A549 (cell line): ENCODE results near the gene EEF1A1. TPM values are rescaled to one million over a fixed set of nuclear protein-coding genes. Genes with fewer than 3 reads are reported as not detected.
A peak's percentile ranks its signal among the peaks of the same experiment; 100 is the strongest.

Experiments
- ATAC-seq, 2 experiments: fragments of 200-7000 bp in 1 of 2; fragments of >200 bp in 1 of 2; cut with Nextera tagmentation in 1 of 2; cut with Tn5 transposase in 1 of 2; 3 replicates each; pipeline versions ENCODE4 v1.8.0 to v1.9.1; 2018 to 2020; ENCODE audit warnings: mild to moderate bottlenecking in 1 of 2, moderate library complexity in 1 of 2
- CTCF ChIA-PET: fragments of 300-600 bp; sonication (Branson Sonifier 250); formaldehyde crosslinking; extraction: SDS; loops from one replicate; lab custom pipeline; 2021; ENCODE audit warnings: antibody characterized with exemption, inconsistent platforms; lab: Yijun Ruan, JAX
- POLR2A ChIA-PET: fragments of 350-600 bp; formaldehyde crosslinking; extraction: SDS; loops from one replicate; lab custom pipeline; 2021; ENCODE audit warnings: antibody characterized with exemption, inconsistent platforms; lab: Yijun Ruan, JAX
- DNase-seq, 2 experiments: peaks; one replicate each; pipeline versions ENCODE4 v3.0.0 to v3.0.0-alpha.2; 2011 to 2016; ENCODE audit warnings: low read depth in 1 of 2, low spot score in 1 of 2
- FAIRE-seq: peaks from 2 replicates; lab custom pipeline; 2011; peaks lifted over from hg19 to GRCh38; lab: Jason Lieb, UNC
- H3K27ac ChIP-seq, 2 experiments: fragments of >200 bp; sonication (Bioruptor Twin); formaldehyde crosslinking; 3 replicates each; pipeline ENCODE4 v1.5.1; 2016 to 2017
- H3K4me1 ChIP-seq: fragments of >200 bp; sonication (Bioruptor Twin); formaldehyde crosslinking; 3 replicates; pipeline ENCODE4 v1.6.1; 2016
- H3K4me2 ChIP-seq: fragments of >200 bp; sonication (Bioruptor Twin); formaldehyde crosslinking; 3 replicates; pipeline ENCODE4 v1.6.1; 2016
- H3K4me3 ChIP-seq: fragments of >200 bp; sonication (Bioruptor Twin); formaldehyde crosslinking; 3 replicates; pipeline ENCODE4 v1.5.1; 2016
- H3K9me3 ChIP-seq: fragments of >200 bp; sonication (Bioruptor Twin); formaldehyde crosslinking; 3 replicates; pipeline ENCODE4 v1.6.1; 2016
- BHLHE40 ChIP-seq: IDR thresholded peaks from 2 replicates; pipeline ENCODE4 v1.6.1; 2012; ENCODE audit warnings: low read depth, low read length, inconsistent platforms
- CBX2 ChIP-seq: fragments of 200-600 bp; sonication (generic); IDR thresholded peaks from 2 replicates; pipeline ENCODE4 v1.6.1; 2016; ENCODE audit warnings: low read depth, mild to moderate bottlenecking, borderline replicate concordance
- CBX8 ChIP-seq: fragments of 200-600 bp; sonication (generic); IDR thresholded peaks from 2 replicates; pipeline ENCODE4 v1.6.1; 2016
- CEBPB ChIP-seq, 2 experiments: fragments of >200 bp in 1 of 2; sonication (Bioruptor Twin) in 1 of 2; formaldehyde crosslinking in 1 of 2; IDR thresholded peaks; 2 replicates each; pipeline ENCODE4 v1.6.1; 2012 to 2016
- CHD4 ChIP-seq: fragments of 200-600 bp; sonication (generic); IDR thresholded peaks from 2 replicates; pipeline ENCODE4 v1.6.1; 2016; ENCODE audit warnings: antibody characterized with exemption, mild to moderate bottlenecking, borderline replicate concordance
- EHF ChIP-seq: fragments of 250-450 bp; sonication (Bioruptor Pico); IDR thresholded peaks from 2 replicates; pipeline ENCODE4 v1.5.0; 2020; ENCODE audit warnings: mild to moderate bottlenecking
- EHMT2 ChIP-seq: fragments of 200-600 bp; sonication (generic); IDR thresholded peaks from 2 replicates; pipeline ENCODE4 v1.6.1; 2016; ENCODE audit warnings: antibody characterized with exemption, low read depth, mild to moderate bottlenecking, moderate library complexity
- FOSB ChIP-seq: fragments of 250-450 bp; sonication (Bioruptor Pico); IDR thresholded peaks from 2 replicates; pipeline ENCODE4 v1.5.0; 2020; ENCODE audit warnings: mild to moderate bottlenecking, moderate library complexity
- FOXS1 ChIP-seq: fragments of 250-450 bp; sonication (Bioruptor Pico); IDR thresholded peaks from 2 replicates; pipeline ENCODE4 v1.5.0; 2020; ENCODE audit warnings: mild to moderate bottlenecking, moderate library complexity
- GATA3 ChIP-seq: IDR thresholded peaks from 2 replicates; pipeline ENCODE4 v1.6.1; 2012; ENCODE audit warnings: borderline replicate concordance
- HDAC2 ChIP-seq: fragments of 200-600 bp; sonication (generic); IDR thresholded peaks from 2 replicates; pipeline ENCODE4 v1.6.1; 2016
- HOXA7 ChIP-seq: fragments of 250-450 bp; sonication (Bioruptor Pico); IDR thresholded peaks from 2 replicates; pipeline ENCODE4 v1.5.0; 2020; ENCODE audit warnings: mild to moderate bottlenecking, moderate library complexity
- HOXB5 ChIP-seq: fragments of 250-450 bp; sonication (Bioruptor Pico); IDR thresholded peaks from 2 replicates; pipeline ENCODE4 v1.5.0; 2020; ENCODE audit warnings: mild to moderate bottlenecking, moderate library complexity
- JUN ChIP-seq, 2 experiments: fragments of >200 bp; sonication (Bioruptor Twin); formaldehyde crosslinking; IDR thresholded peaks; 2 replicates in 1 of 2; 3 replicates in 1 of 2; pipeline ENCODE4 v1.6.1; 2016 to 2017
- JUNB ChIP-seq: fragments of >200 bp; sonication (Bioruptor Twin); formaldehyde crosslinking; IDR thresholded peaks from 2 replicates; pipeline ENCODE4 v1.6.1; 2016
- KDM1A ChIP-seq: fragments of 200-600 bp; sonication (generic); IDR thresholded peaks from 2 replicates; pipeline ENCODE4 v1.6.1; 2016; ENCODE audit warnings: low read depth, mild to moderate bottlenecking
- KDM5A ChIP-seq: fragments of 200-600 bp; sonication (generic); IDR thresholded peaks from 2 replicates; pipeline ENCODE4 v1.6.1; 2016; ENCODE audit warnings: antibody characterized with exemption, mild to moderate bottlenecking
- MAFK ChIP-seq: fragments of 450-650 bp; IDR thresholded peaks from 2 replicates; pipeline ENCODE4 v1.6.1; 2014; ENCODE audit not compliant: partially characterized antibody
- MAZ ChIP-seq: fragments of 150-350 bp; IDR thresholded peaks from 2 replicates; pipeline ENCODE4 v1.6.1; 2014; ENCODE audit warnings: antibody characterized with exemption, low read depth, low read length, borderline replicate concordance
- MYC ChIP-seq: IDR thresholded peaks from 2 replicates; pipeline ENCODE4 v1.6.1; 2012; ENCODE audit warnings: mild to moderate bottlenecking, inconsistent platforms, low read length, improper control_type of control experiment, borderline replicate concordance
- NFE2L2 ChIP-seq: fragments of 150-350 bp; conservative IDR thresholded peaks from 2 replicates; pipeline ENCODE4 v1.6.1; 2014; ENCODE audit warnings: low read length
- NR3C1 ChIP-seq: fragments of >200 bp; sonication (Bioruptor Twin); formaldehyde crosslinking; IDR thresholded peaks from 3 replicates; pipeline ENCODE4 v1.6.1; 2017
- PHF8 ChIP-seq: fragments of 200-600 bp; sonication (generic); IDR thresholded peaks from 2 replicates; pipeline ENCODE4 v1.6.1; 2016; ENCODE audit warnings: low read depth, mild to moderate bottlenecking, antibody characterized with exemption, moderate library complexity, borderline replicate concordance
- POLR2A ChIP-seq: IDR thresholded peaks from 2 replicates; pipeline ENCODE4 v1.6.1; 2012; ENCODE audit warnings: mild to moderate bottlenecking, low read length
- POLR2AphosphoS2 ChIP-seq: conservative IDR thresholded peaks from 2 replicates; pipeline ENCODE4 v1.6.1; 2012; ENCODE audit warnings: low read length, improper control_type of control experiment, inconsistent platforms
- RCOR1 ChIP-seq: fragments of 150-350 bp; IDR thresholded peaks from 2 replicates; pipeline ENCODE4 v1.6.1; 2014; ENCODE audit warnings: antibody characterized with exemption, low read length, low read depth
- RFX5 ChIP-seq: fragments of 450-650 bp; IDR thresholded peaks from 2 replicates; pipeline ENCODE4 v1.7.1; 2014; ENCODE audit warnings: antibody characterized with exemption, mild to moderate bottlenecking, moderate library complexity
- SMC3 ChIP-seq: fragments of >200 bp; sonication (Bioruptor Twin); formaldehyde crosslinking; IDR thresholded peaks from 3 replicates; pipeline ENCODE4 v1.6.1; 2018; ENCODE audit warnings: inconsistent platforms
- TFCP2L1 ChIP-seq: fragments of 250-450 bp; sonication (Bioruptor Pico); IDR thresholded peaks from 2 replicates; pipeline ENCODE4 v1.5.0; 2021; ENCODE audit warnings: mild to moderate bottlenecking
- ZC3H11A ChIP-seq: fragments of 450-650 bp; IDR thresholded peaks from 2 replicates; pipeline ENCODE4 v1.6.1; 2014; ENCODE audit warnings: antibody characterized with exemption, mild to moderate bottlenecking
- ZFP36 ChIP-seq: fragments of 450-650 bp; IDR thresholded peaks from 2 replicates; pipeline ENCODE4 v1.6.1; 2014; ENCODE audit warnings: borderline replicate concordance; ENCODE audit not compliant: partially characterized antibody
- ZNF302 ChIP-seq: fragments of 250-450 bp; sonication (Bioruptor Pico); IDR thresholded peaks from 2 replicates; pipeline ENCODE4 v1.9.0; 2021; ENCODE audit warnings: inconsistent platforms, mild to moderate bottlenecking, moderate library complexity
- ZSCAN20 ChIP-seq: fragments of 250-450 bp; sonication (Bioruptor Pico); IDR thresholded peaks from 2 replicates; pipeline ENCODE4 v1.8.0; 2022; ENCODE audit warnings: mild to moderate bottlenecking, moderate library complexity
- WGBS: methylation state at CpG from one replicate; pipeline ENCODE4 v1.1.6; 2017; ENCODE audit errors: missing lambda C conversion rate; 5-methylcytosine and 5-hydroxymethylcytosine counted together
- polyA plus RNA-seq, 4 experiments: library from polyadenylated mRNA; depleted of rRNA in 3 of 4; stranded (reverse); fragments of >200 nt; fragmentation: RNase III in 1 of 4; extraction: RNeasy Plus Mini Kit Qiagen cat#74134 plus additional on column Dnase treatment in 1 of 4; gene quantifications; 2 replicates in 3 of 4; 3 replicates in 1 of 4; pipeline ENCODE4 v1.2.3, GENCODE V29; 2011 to 2017
- TF ChIP-seq, protein P1 (sequence below): IDR thresholded peaks from 2 replicates; pipeline ENCODE4 v1.6.1; 2012
- TF ChIP-seq, protein P2 (sequence below): fragments of 150-350 bp; IDR thresholded peaks from 2 replicates; pipeline ENCODE4 v1.6.1; 2014; ENCODE audit warnings: low read depth, mild to moderate bottlenecking, low read length
- TF ChIP-seq, protein P3 (sequence below): fragments of >200 bp; sonication (Bioruptor Twin); formaldehyde crosslinking; IDR thresholded peaks from 3 replicates; pipeline ENCODE4 v1.6.1; 2016

The EEF1A1 gene
- polyA plus RNA-seq, 2 of the 4 experiments (the other 2 are of a cell fraction): 5,660 to 9,755 TPM

DNA sequence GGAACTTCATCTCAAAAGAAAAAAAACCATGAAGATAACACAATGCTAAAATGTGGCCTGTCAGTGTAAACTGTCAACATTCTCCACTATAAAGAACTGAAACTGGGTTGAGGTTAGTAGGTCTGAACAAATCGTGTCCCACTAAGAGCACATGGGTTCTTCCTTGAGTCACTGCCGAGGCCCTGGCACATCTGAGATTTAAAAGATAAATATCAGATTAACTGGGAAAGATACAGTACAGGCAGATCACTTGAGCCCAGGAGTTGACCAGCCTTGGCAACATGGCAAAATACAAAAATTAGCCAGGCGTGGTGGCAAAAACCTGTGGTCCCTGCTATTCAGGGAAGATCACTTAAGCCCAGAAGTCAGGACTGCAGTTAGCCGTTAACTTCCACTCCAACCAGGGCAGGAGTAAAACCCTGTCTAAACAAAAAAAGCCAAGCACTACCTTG lies 5.6 kb downstream of the EEF1A1 start (continued):
- TF ChIP-seq POLR2AphosphoS2 (no peak; the same call in 1 of the 2 replicates), PHF8 (no peak), MAZ (0 out of 2 replicates have a peak, but pooled peaks have one; percentile 3), HOXB5 (CRISPR knock-in tag) (no peak), MYC (no peak), ZNF302 (CRISPR knock-in tag) (no peak), EHF (CRISPR knock-in tag) (no peak), KDM1A (no peak), CBX8 (no peak), TFCP2L1 (no peak; the same call in 1 of the 2 replicates), GATA3 (no peak)

DNA sequence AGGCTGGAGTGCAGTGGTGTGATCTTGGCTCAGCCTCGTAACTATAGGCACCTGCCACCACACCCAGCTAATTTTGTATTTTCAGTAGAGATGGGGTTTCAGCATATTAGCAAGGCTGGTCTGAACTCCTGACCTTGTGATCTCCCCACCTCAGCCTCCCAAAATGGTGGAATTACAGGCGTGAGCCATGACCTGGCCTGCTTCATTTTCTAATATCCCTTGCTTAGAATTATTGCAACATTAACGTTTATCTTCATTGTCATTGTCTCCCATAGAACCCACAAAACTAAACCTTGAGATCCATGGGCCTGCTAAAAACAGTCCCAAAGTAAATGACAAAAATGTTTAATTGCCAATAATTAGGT lies 6.1 kb downstream of the EEF1A1 start:
- H3K27ac ChIP-seq: peak overlapping the region in 1 of 2 experiments; percentile 80; a peak in 3 of 6 replicates
- WGBS: 19% methylated on average over 3 of the region's 3 CpGs
- peak; percentile 0; a peak in 2 of 6 replicates for ATAC-seq

More for the DNA sequence above, 6.1 kb downstream of the EEF1A1 start:
- no peaks in the 10 kb centered on the region for H3K9me3 ChIP-seq
- no peak for FAIRE-seq
- peaks cover 27% of the 10 kb centered on the region for H3K4me1 ChIP-seq
- peak in 1 of 2 experiments; percentile 33 for DNase-seq
- POLR2A ChIA-PET: interaction anchor here (0.7 to 4.1 kb wide), 10 partner anchors 15 to 139 kb away, joined by 3 to 34 read pairs (median 6); partner anchors contain the start of gene SLC17A5
- CTCF ChIA-PET: interaction anchor here (0.9 to 4.6 kb wide), 4 partner anchors 63 to 101 kb away, joined by 3 to 34 read pairs (median 4); no protein-coding TSS in a partner anchor
- H3K4me3 ChIP-seq: no peak overlapping the region; the same call in 2 of the 3 replicates
- no peak for TF ChIP-seq ZC3H11A
- peak in 1 of 2 experiments; percentile 15; a peak in 1 of 4 replicates for TF ChIP-seq CEBPB (IDR thresholded peaks at IDR 0.05)
- no peak for TF ChIP-seq ZFP36
- TF ChIP-seq ZSCAN20 (CRISPR knock-in tag): no peak
- TF ChIP-seq, protein P1, sequence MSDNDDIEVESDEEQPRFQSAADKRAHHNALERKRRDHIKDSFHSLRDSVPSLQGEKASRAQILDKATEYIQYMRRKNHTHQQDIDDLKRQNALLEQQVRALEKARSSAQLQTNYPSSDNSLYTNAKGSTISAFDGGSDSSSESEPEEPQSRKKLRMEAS: no peak
- TF ChIP-seq JUNB: no peak
- TF ChIP-seq HDAC2: no peak
- TF ChIP-seq TFCP2L1: peak; percentile 81
- no peak for TF ChIP-seq NR3C1
- peak; percentile 53 for TF ChIP-seq FOSB (CRISPR knock-in tag)
- no peak for TF ChIP-seq SMC3
- TF ChIP-seq POLR2AphosphoS2: peak; percentile 61
- TF ChIP-seq NFE2L2: no peak
- TF ChIP-seq CBX2: no peak
- TF ChIP-seq POLR2A: no peak
- TF ChIP-seq HOXB5 (CRISPR knock-in tag): no peak
- TF ChIP-seq, protein P2, sequence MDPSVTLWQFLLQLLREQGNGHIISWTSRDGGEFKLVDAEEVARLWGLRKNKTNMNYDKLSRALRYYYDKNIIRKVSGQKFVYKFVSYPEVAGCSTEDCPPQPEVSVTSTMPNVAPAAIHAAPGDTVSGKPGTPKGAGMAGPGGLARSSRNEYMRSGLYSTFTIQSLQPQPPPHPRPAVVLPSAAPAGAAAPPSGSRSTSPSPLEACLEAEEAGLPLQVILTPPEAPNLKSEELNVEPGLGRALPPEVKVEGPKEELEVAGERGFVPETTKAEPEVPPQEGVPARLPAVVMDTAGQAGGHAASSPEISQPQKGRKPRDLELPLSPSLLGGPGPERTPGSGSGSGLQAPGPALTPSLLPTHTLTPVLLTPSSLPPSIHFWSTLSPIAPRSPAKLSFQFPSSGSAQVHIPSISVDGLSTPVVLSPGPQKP: no peak
- TF ChIP-seq EHMT2: no peak
- TF ChIP-seq CHD4: no peak
- peak in 1 of 2 experiments; percentile 18; a peak in 3 of 5 replicates for TF ChIP-seq JUN (IDR thresholded peaks at IDR 0.05)
- no peak for TF ChIP-seq FOXS1 (CRISPR knock-in tag)
- TF ChIP-seq, protein P3, sequence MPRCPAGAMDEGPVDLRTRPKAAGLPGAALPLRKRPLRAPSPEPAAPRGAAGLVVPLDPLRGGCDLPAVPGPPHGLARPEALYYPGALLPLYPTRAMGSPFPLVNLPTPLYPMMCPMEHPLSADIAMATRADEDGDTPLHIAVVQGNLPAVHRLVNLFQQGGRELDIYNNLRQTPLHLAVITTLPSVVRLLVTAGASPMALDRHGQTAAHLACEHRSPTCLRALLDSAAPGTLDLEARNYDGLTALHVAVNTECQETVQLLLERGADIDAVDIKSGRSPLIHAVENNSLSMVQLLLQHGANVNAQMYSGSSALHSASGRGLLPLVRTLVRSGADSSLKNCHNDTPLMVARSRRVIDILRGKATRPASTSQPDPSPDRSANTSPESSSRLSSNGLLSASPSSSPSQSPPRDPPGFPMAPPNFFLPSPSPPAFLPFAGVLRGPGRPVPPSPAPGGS: no peak
- no peak for TF ChIP-seq RFX5
- TF ChIP-seq MAFK: no peak
- no peak for TF ChIP-seq PHF8
- TF ChIP-seq KDM5A: no peak
- no peak for TF ChIP-seq RCOR1
- TF ChIP-seq HOXA7 (CRISPR knock-in tag): peak; percentile 95
- no peak for TF ChIP-seq KDM1A
- TF ChIP-seq BHLHE40: no peak
- H3K4me2 ChIP-seq: peak overlapping the region; percentile 77
